Measurements from ENCODE around the gene TRH.
"Not testable (repeated sequence)": the region's sequence is repeated elsewhere in the genome, so short reads cannot be mapped to it uniquely, and the experiment has no call there.

TRH gene

DNA sequence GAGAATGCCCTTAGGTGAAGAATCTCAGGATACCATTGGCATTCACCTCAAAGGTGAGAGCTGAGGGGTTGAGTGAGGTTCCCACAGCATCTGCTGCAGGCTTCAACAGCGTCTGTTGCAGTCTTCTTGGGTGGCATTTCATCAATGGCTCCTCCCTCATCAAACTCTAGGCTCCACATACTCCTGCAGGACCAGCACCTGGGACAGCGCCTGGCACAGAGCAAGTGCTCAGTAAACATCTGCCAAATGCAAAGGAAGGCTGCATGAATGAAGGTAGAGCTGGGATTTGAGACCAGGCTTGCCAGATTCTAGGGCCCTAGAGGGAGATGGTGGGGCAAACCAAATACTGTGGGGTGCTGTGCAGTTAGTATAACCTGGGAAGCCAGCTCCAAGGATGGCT lies 9.6 kb downstream of the TRH start:
- H3K4me1 ChIP-seq (ENCODE audit: control insufficient read depth, insufficient read depth, low read length) = no peaks in the 10 kb centered on the region
- no peaks in the 10 kb centered on the region for H3K9me3 ChIP-seq (replicated peaks; ENCODE audit: low read length)
- H3K4me3 ChIP-seq (ENCODE audit: low read length) = no peak overlapping the region
- no peak overlapping the region for H3K9ac ChIP-seq (ENCODE audit: low read depth, low read length)
- H3K4me2 ChIP-seq (ENCODE audit: low read length) = no peak overlapping the region
- H3K27me3 ChIP-seq (ENCODE audit: control insufficient read depth, insufficient read depth, low read length) = peaks cover 21% of the 10 kb centered on the region
- H3K36me3 ChIP-seq (ENCODE audit: insufficient read depth, low read length) = no peaks in the 10 kb centered on the region

DNA sequence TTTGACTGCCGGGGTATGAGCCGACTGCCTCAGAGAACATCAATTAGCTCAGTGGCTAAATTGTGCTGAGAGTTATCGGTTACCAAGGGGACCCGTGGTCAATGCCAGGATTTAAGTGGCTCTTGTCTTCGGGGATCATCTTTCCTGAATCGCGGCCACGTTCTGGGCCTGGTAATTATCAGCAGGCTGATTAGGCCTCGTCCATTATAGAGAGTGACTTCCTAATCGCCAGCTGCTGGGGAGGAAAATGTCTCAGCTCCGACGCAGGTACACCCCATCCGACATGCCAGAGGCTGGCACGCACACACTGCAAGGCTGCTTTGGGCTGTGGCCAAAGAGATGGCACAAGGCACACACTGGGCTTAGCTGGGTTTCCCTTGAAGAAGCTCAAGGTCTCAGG lies 10.6 kb downstream of the TRH start:
- no peaks in the 10 kb centered on the region for H3K36me3 ChIP-seq (ENCODE audit: insufficient read depth, low read length)
- H3K9ac ChIP-seq (ENCODE audit: low read depth, low read length) = no peak overlapping the region
- H3K4me2 ChIP-seq (ENCODE audit: low read length) = no peak overlapping the region
- no peaks in the 10 kb centered on the region for H3K9me3 ChIP-seq (replicated peaks; ENCODE audit: low read length)
- H3K27me3 ChIP-seq (ENCODE audit: control insufficient read depth, insufficient read depth, low read length) = peaks cover 13% of the 10 kb centered on the region
- no peak overlapping the region for H3K4me3 ChIP-seq (ENCODE audit: low read length)
- H3K4me1 ChIP-seq (ENCODE audit: control insufficient read depth, insufficient read depth, low read length) = no peaks in the 10 kb centered on the region

DNA sequence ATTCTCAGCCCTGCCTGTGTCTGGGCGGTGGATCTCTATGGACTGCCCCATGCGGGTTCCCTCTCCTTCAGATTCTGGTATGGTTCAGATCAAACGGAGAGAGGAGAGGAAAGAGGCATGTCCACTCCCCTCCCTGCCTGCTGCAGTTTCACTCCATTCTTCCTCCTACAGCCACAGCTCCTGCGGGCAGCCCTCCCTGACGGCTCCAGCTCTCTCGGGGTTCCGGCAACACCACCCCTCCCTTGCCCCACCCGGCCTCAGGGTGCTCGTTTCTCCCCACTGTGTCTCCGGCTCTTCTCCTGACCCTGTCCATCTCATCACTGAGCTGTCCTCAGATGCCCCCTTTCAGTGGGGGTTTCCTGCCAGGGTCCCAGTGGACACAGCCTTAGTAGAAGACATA lies 13.9 kb downstream of the TRH start:
- no peaks in the 10 kb centered on the region for H3K9me3 ChIP-seq (replicated peaks; ENCODE audit: low read length)
- H3K9ac ChIP-seq (ENCODE audit: low read depth, low read length) = no peak overlapping the region
- H3K27me3 ChIP-seq (ENCODE audit: control insufficient read depth, insufficient read depth, low read length) = peaks cover 18% of the 10 kb centered on the region
- no peak overlapping the region for H3K4me3 ChIP-seq (ENCODE audit: low read length)
- no peak overlapping the region for H3K4me2 ChIP-seq (ENCODE audit: low read length)
- H3K4me1 ChIP-seq (ENCODE audit: control insufficient read depth, insufficient read depth, low read length) = no peaks in the 10 kb centered on the region
- H3K36me3 ChIP-seq (ENCODE audit: insufficient read depth, low read length) = no peaks in the 10 kb centered on the region

DNA sequence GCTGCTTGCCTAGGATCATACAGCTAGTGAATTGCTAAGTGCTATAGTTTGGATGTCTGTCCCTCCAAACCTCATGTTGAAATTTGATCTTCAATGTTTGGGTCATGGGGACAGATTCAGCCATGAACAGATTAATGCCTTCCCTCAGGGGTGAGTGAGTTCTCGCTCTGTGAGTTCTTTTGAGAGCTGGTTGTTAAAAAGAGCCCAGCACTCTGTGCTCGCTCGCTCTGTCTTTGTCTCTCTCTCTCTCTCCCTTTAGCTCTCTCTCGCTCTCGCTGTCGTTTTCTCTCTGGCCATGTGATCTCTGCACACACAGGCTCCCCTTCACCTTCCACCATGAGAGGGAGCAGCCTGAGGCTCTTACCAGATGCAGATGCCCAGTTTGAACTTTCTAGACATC lies 14.9 kb downstream of the TRH start:
- H3K36me3 ChIP-seq (ENCODE audit: insufficient read depth, low read length) = no peaks in the 10 kb centered on the region
- no peaks in the 10 kb centered on the region for H3K4me1 ChIP-seq (ENCODE audit: control insufficient read depth, insufficient read depth, low read length)
- H3K9ac ChIP-seq (ENCODE audit: low read depth, low read length) = no peak overlapping the region
- no peak overlapping the region for H3K4me2 ChIP-seq (ENCODE audit: low read length)
- H3K9me3 ChIP-seq (replicated peaks; ENCODE audit: low read length) = no peaks in the 10 kb centered on the region
- H3K27me3 ChIP-seq (ENCODE audit: control insufficient read depth, insufficient read depth, low read length) = peaks cover 28% of the 10 kb centered on the region
- no peak overlapping the region for H3K4me3 ChIP-seq (ENCODE audit: low read length)

DNA sequence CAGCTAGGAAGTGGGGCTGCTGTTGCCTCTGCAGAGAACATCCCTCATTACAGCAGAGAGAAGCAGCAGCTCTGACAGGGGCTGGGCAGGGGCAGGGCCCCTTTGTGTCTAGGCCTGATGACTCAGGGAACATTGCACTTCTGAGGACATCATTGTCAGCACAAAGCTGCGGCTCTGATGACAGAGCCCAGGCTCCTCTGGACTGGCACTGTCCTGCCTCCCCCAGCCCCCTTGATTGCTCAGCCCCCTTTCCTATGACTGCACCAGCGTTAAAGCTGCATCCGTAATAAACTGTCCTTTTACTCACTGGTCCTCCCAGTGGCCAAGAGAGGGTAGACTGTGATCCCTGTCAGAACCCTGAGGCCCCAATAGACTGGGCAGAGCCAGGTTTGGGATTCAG lies 18.3 kb downstream of the TRH start:
- Histone ChIP-seq H3K4me2 (ENCODE audit: low read length) (no peak overlapping the region), H3K9me3 (replicated peaks; ENCODE audit: low read length) (no peaks in the 10 kb centered on the region), H3K27me3 (ENCODE audit: control insufficient read depth, insufficient read depth, low read length) (peaks cover 35% of the 10 kb centered on the region), H3K4me3 (ENCODE audit: low read length) (no peak overlapping the region), H3K4me1 (ENCODE audit: control insufficient read depth, insufficient read depth, low read length) (no peaks in the 10 kb centered on the region), H3K9ac (ENCODE audit: low read depth, low read length) (no peak overlapping the region), H3K36me3 (ENCODE audit: insufficient read depth, low read length) (no peaks in the 10 kb centered on the region)

DNA sequence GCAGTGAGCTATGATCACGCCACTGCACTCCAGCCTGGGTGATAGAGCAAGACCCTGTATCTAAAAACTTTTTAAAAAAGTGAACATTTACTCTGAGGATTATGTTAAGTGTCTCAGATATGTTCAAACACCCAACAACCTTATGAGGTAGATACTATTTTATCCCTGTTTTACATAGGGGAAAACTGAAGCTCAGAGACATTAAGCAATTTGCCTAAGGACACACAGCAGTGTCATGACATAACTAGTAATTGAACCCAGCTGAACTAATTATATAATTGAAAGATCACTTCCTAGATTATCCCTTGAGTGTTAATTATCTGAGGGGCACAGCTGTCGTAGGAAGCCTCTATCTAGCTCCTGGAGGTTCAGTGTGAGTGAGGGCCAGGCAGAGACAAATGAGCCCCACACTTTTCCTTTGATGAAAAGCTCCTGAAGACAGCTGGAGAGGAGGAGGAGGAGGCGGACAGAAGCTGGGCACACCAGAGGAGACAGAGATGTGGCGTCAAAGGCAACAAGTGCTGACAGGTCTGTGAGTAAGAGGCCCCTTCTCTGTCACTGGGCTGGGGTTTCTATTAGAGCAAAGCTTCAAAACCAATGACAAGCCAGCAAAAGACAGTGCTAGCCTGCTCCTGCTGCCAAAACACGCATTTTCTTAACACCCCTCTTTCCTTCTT lies 20.5 kb downstream of the TRH start:
- no peak overlapping the region for H3K9ac ChIP-seq (ENCODE audit: low read depth, low read length)
- H3K4me3 ChIP-seq (ENCODE audit: low read length) = no peak overlapping the region
- H3K36me3 ChIP-seq (ENCODE audit: insufficient read depth, low read length) = no peaks in the 10 kb centered on the region
- no peaks in the 10 kb centered on the region for H3K9me3 ChIP-seq (replicated peaks; ENCODE audit: low read length)
- no peak overlapping the region for H3K4me2 ChIP-seq (ENCODE audit: low read length)
- no peaks in the 10 kb centered on the region for H3K4me1 ChIP-seq (ENCODE audit: control insufficient read depth, insufficient read depth, low read length)
- H3K27me3 ChIP-seq (ENCODE audit: control insufficient read depth, insufficient read depth, low read length) = peaks cover 36% of the 10 kb centered on the region

DNA sequence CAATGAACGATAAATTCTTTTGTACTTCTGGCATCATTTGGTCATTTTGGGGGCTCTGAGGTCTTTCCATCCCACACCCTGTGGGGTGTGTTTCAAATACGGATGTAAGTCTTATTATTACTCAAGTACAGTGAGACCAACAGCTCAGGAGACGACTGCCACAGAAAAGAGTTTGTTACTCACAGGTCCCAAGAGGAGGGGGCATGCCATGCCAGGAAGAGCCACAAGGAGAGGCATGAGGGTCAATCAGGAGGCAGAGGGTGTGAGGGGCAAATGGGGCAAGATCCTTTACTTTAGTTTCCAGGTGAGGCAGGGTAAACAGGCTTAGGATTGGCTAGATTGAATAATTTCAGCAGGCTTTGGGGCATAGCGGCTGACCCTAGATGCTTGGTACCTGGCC lies 21.6 kb downstream of the TRH start:
- no peak overlapping the region for H3K4me2 ChIP-seq (ENCODE audit: low read length)
- no peaks in the 10 kb centered on the region for H3K36me3 ChIP-seq (ENCODE audit: insufficient read depth, low read length)
- no peak overlapping the region for H3K4me3 ChIP-seq (ENCODE audit: low read length)
- H3K9ac ChIP-seq (ENCODE audit: low read depth, low read length) = no peak overlapping the region
- H3K9me3 ChIP-seq (replicated peaks; ENCODE audit: low read length) = no peaks in the 10 kb centered on the region
- peaks cover 29% of the 10 kb centered on the region for H3K27me3 ChIP-seq (ENCODE audit: control insufficient read depth, insufficient read depth, low read length)
- H3K4me1 ChIP-seq (ENCODE audit: control insufficient read depth, insufficient read depth, low read length) = no peaks in the 10 kb centered on the region

DNA sequence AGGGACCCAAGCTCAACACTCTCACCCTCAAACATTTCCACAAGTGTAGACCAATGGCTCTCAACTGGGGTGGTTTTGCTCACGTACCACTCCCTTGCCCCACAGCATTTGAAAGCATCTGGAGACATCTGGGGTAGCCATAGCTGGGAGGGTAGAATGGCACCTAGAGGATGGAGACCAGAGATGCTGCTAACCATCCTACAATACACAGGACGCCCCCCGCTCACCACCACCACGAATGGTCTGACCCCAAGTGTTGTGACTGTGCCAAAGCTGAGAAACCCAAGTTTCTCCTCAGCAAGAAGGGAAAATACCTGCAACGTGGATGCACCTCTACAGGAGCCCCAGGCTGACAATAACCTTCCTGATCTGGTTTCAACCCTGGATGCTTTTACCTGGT lies 24.7 kb downstream of the TRH start:
- H3K27me3 ChIP-seq (ENCODE audit: control insufficient read depth, insufficient read depth, low read length) = peaks cover 21% of the 10 kb centered on the region
- H3K9ac ChIP-seq (ENCODE audit: low read depth, low read length); H3K4me3 ChIP-seq (ENCODE audit: low read length); H3K4me1 ChIP-seq (ENCODE audit: control insufficient read depth, insufficient read depth, low read length); H3K36me3 ChIP-seq (ENCODE audit: insufficient read depth, low read length); H3K4me2 ChIP-seq (ENCODE audit: low read length); H3K9me3 ChIP-seq (replicated peaks; ENCODE audit: low read length): not testable (repeated sequence)

DNA sequence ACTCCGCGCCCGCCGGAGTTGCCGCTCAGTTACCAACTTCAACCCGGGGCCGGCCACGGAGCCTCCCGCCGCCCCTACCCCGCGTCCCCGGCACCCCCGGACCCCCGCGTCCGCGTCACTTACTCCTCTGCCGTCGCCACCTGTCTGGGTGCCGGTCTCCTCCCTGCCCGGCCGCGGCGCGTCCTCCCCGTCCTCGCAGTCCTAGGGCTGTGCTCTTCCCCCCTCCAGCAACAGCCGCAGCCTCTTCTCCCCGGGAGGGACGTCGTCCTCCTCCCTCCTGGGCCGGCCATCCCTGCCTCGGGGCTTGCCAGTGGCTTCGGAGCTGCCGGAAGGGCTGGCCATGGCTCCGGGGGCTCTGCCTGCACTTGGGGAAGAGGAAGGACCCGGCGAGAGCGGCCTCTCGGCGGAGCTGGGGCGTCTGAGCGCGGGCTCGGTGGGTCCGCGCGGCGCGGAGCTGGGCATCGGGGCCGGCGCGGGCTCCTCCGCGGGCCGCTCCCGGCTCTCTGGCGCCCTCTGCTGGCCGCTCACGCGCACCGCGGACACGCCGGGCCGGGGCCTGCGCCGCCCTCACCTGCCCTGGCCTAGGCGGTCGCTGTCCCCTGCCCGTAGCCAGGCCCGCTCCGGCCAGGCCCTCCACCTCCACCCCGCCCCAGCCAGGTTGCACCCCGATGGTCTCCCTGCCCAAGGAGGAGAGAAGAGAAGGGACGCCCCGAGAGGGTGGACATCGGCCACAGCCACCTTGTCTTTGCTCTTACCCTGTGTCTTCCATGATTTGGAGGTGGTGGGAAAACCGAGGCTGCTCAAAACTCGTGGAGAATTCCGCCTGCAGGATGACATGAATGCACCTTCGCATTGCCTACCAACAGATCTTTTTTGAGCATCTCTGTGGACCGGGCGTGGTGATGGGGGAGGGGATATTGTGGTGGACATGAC lies 28.4 kb downstream of the TRH start:
- peak overlapping the region; percentile 52 for H3K9ac ChIP-seq (ENCODE audit: low read depth, low read length)

DNA sequence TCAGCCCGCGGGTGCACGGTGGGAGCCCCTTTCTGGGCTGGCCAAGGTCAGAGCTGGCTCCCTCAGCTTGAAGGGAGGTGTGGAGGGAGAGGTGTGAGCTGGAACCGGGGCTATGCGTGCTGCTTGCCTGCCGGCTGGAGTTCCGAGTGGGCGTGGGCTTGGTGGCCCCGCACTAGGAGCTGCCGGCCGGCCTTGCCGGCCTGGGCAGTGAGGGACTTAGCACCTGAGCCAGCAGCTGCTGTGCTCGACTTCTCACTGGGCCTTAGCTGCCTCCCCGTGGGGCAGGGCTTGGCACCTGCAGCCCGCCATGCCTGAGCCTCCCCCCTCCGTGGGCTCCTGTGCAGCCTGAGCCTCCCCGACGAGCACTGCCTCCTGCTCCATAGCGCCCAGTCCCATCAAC lies 36.0 kb downstream of the TRH start:
- no peaks in the 10 kb centered on the region for H3K4me1 ChIP-seq (ENCODE audit: control insufficient read depth, insufficient read depth, low read length)
- no peaks in the 10 kb centered on the region for H3K27me3 ChIP-seq (ENCODE audit: control insufficient read depth, insufficient read depth, low read length)
- no peak overlapping the region for H3K4me2 ChIP-seq (ENCODE audit: low read length)
- no peak overlapping the region for H3K9ac ChIP-seq (ENCODE audit: low read depth, low read length)
- no peaks in the 10 kb centered on the region for H3K36me3 ChIP-seq (ENCODE audit: insufficient read depth, low read length)
- H3K4me3 ChIP-seq (ENCODE audit: low read length) = no peak overlapping the region
- H3K9me3 ChIP-seq (replicated peaks; ENCODE audit: low read length) = no peaks in the 10 kb centered on the region

More for the DNA sequence above, 28.4 kb downstream of the TRH start:
- not testable (repeated sequence) for H3K36me3 ChIP-seq (ENCODE audit: insufficient read depth, low read length); H3K9me3 ChIP-seq (replicated peaks; ENCODE audit: low read length); H3K27me3 ChIP-seq (ENCODE audit: control insufficient read depth, insufficient read depth, low read length); H3K4me1 ChIP-seq (ENCODE audit: control insufficient read depth, insufficient read depth, low read length)
- Histone ChIP-seq H3K4me2 (ENCODE audit: low read length) (peak overlapping the region; percentile 82), H3K4me3 (ENCODE audit: low read length) (peak overlapping the region; percentile 69)

DNA sequence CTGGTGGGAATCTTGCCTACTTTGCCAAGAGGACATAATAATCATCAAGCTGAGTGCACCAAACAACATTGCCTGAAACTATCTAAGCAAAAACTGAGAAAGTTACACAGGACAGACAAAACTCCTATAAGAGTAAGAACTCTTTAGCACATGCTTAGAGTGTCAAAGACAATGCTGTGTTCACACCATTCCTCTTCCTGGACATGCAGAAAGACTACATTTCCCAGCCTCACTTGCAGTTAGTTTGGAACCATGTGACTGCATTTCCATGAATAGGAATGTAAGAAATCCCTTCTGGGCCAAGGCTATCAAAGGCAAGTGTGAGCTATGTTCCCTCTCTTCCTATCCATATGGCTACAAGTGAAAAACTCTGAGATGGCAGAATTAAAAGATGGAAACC lies 37.6 kb downstream of the TRH start:
- H3K36me3 ChIP-seq (ENCODE audit: insufficient read depth, low read length); H3K4me2 ChIP-seq (ENCODE audit: low read length); H3K4me1 ChIP-seq (ENCODE audit: control insufficient read depth, insufficient read depth, low read length): not testable (repeated sequence)

DNA sequence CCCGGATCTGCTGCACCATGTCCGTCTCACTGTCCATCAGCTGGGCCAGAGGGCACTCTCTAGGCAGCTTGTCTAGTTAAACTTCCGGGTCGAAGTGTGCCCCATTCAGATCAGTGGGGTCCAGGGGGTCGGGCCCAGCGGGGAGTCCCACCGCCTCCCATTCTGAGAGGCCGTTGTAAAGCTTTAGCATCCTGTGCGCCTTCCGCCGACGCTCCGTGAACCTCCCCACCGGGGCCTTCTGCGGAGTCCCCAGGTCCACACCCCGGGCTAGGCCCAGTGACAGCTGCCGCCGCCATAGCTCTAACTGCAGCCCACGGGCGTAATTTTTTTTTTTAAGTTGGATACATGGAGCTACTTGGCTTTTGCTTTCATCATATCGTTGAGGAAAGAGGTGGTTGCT lies 38.7 kb downstream of the TRH start:
- not testable (repeated sequence) for H3K4me3 ChIP-seq (ENCODE audit: low read length); H3K9ac ChIP-seq (ENCODE audit: low read depth, low read length); H3K27me3 ChIP-seq (ENCODE audit: control insufficient read depth, insufficient read depth, low read length); H3K36me3 ChIP-seq (ENCODE audit: insufficient read depth, low read length); H3K4me2 ChIP-seq (ENCODE audit: low read length); H3K4me1 ChIP-seq (ENCODE audit: control insufficient read depth, insufficient read depth, low read length); H3K9me3 ChIP-seq (replicated peaks; ENCODE audit: low read length)

More for the DNA sequence above, 37.6 kb downstream of the TRH start:
- H3K4me3 ChIP-seq (ENCODE audit: low read length); H3K9me3 ChIP-seq (replicated peaks; ENCODE audit: low read length); H3K9ac ChIP-seq (ENCODE audit: low read depth, low read length); H3K27me3 ChIP-seq (ENCODE audit: control insufficient read depth, insufficient read depth, low read length): not testable (repeated sequence)
